GM12874 (cell line): Measurements from ENCODE around the gene CACNA1C.

Experiments used
- TF ChIP-seq, protein P1 (sequence below): IDR thresholded peaks from 2 replicates; pipeline ENCODE4 v1.5.1; 2011; ENCODE audit warnings: low read depth, mild to moderate bottlenecking, control low read depth, low read length, moderate library complexity; ENCODE audit not compliant: insufficient read depth

Gene CACNA1C

DNA sequence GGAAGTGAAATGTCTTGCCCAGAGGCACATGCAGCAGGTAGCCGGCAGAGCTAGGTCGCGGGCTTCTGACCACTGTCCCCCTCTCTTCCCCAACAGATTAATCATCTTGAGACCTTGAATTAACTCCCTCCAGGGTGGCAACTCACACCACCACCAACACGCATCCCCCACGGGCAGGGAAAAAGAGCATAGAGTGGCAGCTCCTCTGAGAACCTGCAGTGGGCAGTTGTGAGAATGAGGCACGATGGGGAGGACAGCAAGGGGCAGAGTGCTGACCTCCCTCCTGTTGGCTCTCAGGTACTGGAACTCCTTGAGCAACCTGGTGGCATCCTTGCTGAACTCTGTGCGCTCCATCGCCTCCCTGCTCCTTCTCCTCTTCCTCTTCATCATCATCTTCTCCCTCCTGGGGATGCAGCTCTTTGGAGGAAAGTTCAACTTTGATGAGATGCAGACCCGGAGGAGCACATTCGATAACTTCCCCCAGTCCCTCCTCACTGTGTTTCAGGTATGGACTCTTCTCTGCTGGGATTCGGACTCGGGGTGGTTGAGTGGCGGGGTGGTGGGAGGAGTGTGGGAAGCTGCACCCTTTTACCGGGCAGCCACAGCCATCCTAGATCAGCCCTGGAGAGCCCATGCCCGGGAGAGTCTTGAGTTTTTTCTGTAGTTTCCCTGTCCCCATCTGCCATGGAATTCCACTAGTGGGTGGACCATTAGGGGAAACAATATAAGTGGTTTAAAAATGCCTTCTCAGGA, 528.7 kb downstream of the CACNA1C start:
- TF ChIP-seq, protein P1, sequence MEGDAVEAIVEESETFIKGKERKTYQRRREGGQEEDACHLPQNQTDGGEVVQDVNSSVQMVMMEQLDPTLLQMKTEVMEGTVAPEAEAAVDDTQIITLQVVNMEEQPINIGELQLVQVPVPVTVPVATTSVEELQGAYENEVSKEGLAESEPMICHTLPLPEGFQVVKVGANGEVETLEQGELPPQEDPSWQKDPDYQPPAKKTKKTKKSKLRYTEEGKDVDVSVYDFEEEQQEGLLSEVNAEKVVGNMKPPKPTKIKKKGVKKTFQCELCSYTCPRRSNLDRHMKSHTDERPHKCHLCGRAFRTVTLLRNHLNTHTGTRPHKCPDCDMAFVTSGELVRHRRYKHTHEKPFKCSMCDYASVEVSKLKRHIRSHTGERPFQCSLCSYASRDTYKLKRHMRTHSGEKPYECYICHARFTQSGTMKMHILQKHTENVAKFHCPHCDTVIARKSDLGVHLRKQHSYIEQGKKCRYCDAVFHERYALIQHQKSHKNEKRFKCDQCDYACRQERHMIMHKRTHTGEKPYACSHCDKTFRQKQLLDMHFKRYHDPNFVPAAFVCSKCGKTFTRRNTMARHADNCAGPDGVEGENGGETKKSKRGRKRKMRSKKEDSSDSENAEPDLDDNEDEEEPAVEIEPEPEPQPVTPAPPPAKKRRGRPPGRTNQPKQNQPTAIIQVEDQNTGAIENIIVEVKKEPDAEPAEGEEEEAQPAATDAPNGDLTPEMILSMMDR: no peak

DNA sequence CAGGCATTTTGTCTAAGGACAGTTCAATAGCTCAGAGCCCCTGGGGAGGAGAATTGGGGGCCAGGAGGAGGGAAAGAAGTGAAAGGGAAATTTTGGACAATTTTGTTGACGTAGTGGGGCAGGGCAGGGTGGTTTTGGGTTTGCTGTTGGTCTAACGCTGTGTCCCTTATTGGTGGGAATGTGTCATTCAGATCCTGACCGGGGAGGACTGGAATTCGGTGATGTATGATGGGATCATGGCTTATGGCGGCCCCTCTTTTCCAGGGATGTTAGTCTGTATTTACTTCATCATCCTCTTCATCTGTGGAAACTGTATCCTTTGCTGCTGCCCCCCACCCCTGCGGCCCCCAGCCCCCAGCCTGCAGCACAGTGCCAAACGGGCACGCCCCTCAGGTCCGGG, 529.8 kb downstream of the CACNA1C start:
- TF ChIP-seq, protein P1: no peak

GRCh38 chr12:2583091-2583497, 530.3 kb downstream of the CACNA1C start:
- TF ChIP-seq, protein P1: peak; percentile 91

- TF ChIP-seq, protein P1: no peak
Observed at GRCh38 chr12:2583642-2584401, 531.0 kb downstream of the CACNA1C start.

DNA sequence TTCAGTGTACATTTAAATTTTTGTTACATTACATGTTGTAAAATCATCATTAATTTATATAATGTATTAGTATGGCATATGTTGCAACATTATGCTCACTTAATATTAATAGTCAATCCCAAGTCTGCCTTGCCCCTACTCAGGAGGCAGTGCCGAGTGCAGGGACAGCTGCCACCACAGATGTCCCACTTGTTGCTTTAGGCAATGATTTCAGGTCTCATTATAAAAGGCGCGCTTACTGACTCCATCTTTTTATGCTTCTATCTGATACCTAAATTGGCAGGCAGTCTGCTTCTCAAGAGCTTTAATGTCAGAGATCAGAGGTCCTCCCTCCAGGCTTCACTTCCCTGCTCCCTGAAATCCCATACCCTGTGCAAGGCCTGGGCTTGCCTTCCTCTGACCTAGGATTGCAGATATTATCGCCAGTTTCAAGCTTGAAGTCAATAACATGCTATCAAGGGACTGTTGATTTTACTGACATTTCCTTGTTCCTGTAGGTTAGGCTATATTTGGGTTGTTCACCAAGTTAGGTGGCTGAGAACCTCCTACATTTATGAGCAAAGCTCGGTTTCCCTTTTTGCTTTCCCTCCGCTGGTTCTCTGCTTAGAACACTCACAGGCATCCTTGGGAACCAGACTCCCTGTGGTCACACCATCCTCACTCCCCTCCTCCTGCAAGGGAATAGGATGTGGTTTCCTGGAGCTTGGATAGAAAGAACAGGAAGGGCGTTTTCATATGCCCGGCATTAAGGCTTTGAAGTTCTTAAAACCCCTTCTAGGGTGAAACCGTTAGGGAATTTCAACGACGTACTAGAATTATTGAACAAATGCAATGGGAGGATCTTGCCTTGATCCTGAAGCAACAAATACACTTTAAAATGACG, 533.6 kb downstream of the CACNA1C start:
- TF ChIP-seq, protein P1: no peak

- TF ChIP-seq, protein P1: no peak
Observed at GRCh38 chr12:2588345-2588744, 535.6 kb downstream of the CACNA1C start.

DNA sequence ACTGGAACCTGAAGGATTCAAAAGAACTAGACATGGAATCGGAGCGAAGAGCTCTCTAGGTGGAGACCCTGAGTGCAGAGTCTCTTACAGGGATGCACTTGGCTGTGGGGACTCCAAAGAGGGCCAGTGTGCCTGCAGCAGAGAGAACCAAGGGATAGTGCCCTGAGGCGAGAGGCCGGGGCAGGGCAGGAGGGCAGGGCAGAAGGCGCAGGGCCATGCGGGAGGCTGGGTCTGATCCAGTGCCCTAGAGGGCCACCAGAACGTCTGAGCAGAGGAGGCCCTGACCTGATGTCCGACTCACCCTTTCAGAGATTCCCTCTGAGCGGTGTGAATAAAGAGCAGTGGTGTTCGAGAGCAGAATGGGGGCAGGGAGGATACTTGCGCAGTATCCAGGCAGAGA, 536.6 kb downstream of the CACNA1C start:
- TF ChIP-seq, protein P1: no peak
